Trophoblast cell (in vitro differentiated cells and primary cell): ENCODE results near the gene KIAA1328.

Source experiments
- DNase-seq, 2 donors: peaks; one replicate each; pipeline ENCODE4 v3.0.0-alpha.2; 2016
- H2AFZ ChIP-seq: 2 replicates; pipeline ENCODE4 v1.6.1; 2013; ENCODE audit warnings: low read length, moderate library complexity, mild to moderate bottlenecking; ENCODE audit not compliant: insufficient read depth, poor library complexity
- H2AK5ac ChIP-seq: 2 replicates; pipeline ENCODE4 v1.6.1; 2013; ENCODE audit warnings: mild to moderate bottlenecking, low read length
- H2BK120ac ChIP-seq: 2 replicates; pipeline ENCODE4 v1.6.1; 2013; ENCODE audit warnings: low read length, mild to moderate bottlenecking, moderate library complexity; ENCODE audit not compliant: insufficient read depth, poor library complexity
- H2BK12ac ChIP-seq: 2 replicates; pipeline ENCODE4 v1.6.1; 2013; ENCODE audit warnings: mild to moderate bottlenecking, low read length, moderate library complexity
- H2BK5ac ChIP-seq: 2 replicates; pipeline ENCODE4 v1.6.1; 2013; ENCODE audit warnings: low read length, low read depth, moderate library complexity, mild to moderate bottlenecking; ENCODE audit not compliant: poor library complexity
- H3K14ac ChIP-seq: 2 replicates; pipeline ENCODE4 v1.6.1; 2013; ENCODE audit warnings: mild to moderate bottlenecking, low read length
- H3K18ac ChIP-seq: 2 replicates; pipeline ENCODE4 v1.6.1; 2013; ENCODE audit warnings: mild to moderate bottlenecking, low read length
- H3K23ac ChIP-seq: 2 replicates; pipeline ENCODE4 v1.6.1; 2013; ENCODE audit warnings: low read length
- H3K27ac ChIP-seq: 2 replicates; pipeline ENCODE4 v1.5.1; 2013; ENCODE audit warnings: low read depth, mild to moderate bottlenecking, inconsistent platforms, low read length, moderate library complexity
- H3K27me3 ChIP-seq: 2 replicates; pipeline ENCODE4 v1.6.1; 2013; ENCODE audit warnings: inconsistent platforms, mild to moderate bottlenecking, low read length, moderate library complexity; ENCODE audit not compliant: insufficient read depth
- H3K36me3 ChIP-seq, 2 experiments: 1 replicate in 1 of 2; 2 replicates in 1 of 2; pipeline ENCODE4 v1.6.1; 2013; ENCODE audit warnings: low read length in 2 of 2, mild to moderate bottlenecking in 2 of 2, moderate library complexity in 1 of 2; ENCODE audit not compliant: insufficient read depth in 2 of 2, control insufficient read depth in 1 of 2
- H3K4ac ChIP-seq: 2 replicates; pipeline ENCODE4 v1.6.1; 2013; ENCODE audit warnings: low read depth, mild to moderate bottlenecking, low read length, moderate library complexity
- H3K4me1 ChIP-seq, 2 experiments: 1 replicate in 1 of 2; 2 replicates in 1 of 2; pipeline ENCODE4 v1.6.1; 2013; ENCODE audit warnings: low read length in 2 of 2, mild to moderate bottlenecking in 2 of 2, moderate library complexity in 1 of 2; ENCODE audit not compliant: insufficient read depth in 2 of 2, control insufficient read depth in 1 of 2
- H3K4me2 ChIP-seq: 2 replicates; pipeline ENCODE4 v1.6.1; 2013; ENCODE audit warnings: inconsistent platforms, mild to moderate bottlenecking, low read length, moderate library complexity
- H3K4me3 ChIP-seq: 2 replicates; pipeline ENCODE4 v1.5.1; 2013; ENCODE audit warnings: mild to moderate bottlenecking, low read depth, low read length, inconsistent platforms
- H3K79me1 ChIP-seq: one replicate; pipeline ENCODE4 v1.6.1; 2013; ENCODE audit warnings: low read length
- H3K79me2 ChIP-seq: 2 replicates; pipeline ENCODE4 v1.6.1; 2013; ENCODE audit warnings: low read length, mild to moderate bottlenecking; ENCODE audit not compliant: control insufficient read depth, insufficient read depth, poor library complexity
- H3K9ac ChIP-seq: 2 replicates; pipeline ENCODE4 v1.6.1; 2013; ENCODE audit warnings: mild to moderate bottlenecking, low read length
- H3K9me3 ChIP-seq: 2 replicates; pipeline ENCODE4 v1.6.1; 2013; ENCODE audit warnings: low read depth, mild to moderate bottlenecking, control low read depth, inconsistent platforms, low read length; ENCODE audit not compliant: insufficient read depth
- H4K12ac ChIP-seq: 2 replicates; pipeline ENCODE4 v1.6.1; 2013; ENCODE audit warnings: low read depth, mild to moderate bottlenecking, low read length, moderate library complexity
- H4K8ac ChIP-seq: 2 replicates; pipeline ENCODE4 v1.6.1; 2013; ENCODE audit warnings: low read depth, mild to moderate bottlenecking, low read length, moderate library complexity
- H4K91ac ChIP-seq: one replicate; pipeline ENCODE4 v1.6.1; 2013; ENCODE audit warnings: low read depth, mild to moderate bottlenecking, low read length, moderate library complexity
- WGBS: extraction: QIAGEN DNeasy Blood & Tissue Kit; methylation state at CpG from one replicate; pipeline ENCODE4 v1.1.7; 2013; ENCODE audit warnings: missing lambda C conversion rate; ENCODE audit not compliant: insufficient read length, insufficient coverage; ENCODE audit errors: extremely low coverage; 5-methylcytosine and 5-hydroxymethylcytosine counted together

Gene KIAA1328

GRCh38 chr18:37235583-37235982 is 406.7 kb downstream of the KIAA1328 start:
- no CpG with 5 or more reads among the region's 2 CpGs for WGBS
- H3K18ac ChIP-seq, result no peak overlapping the region
- H2BK120ac ChIP-seq, result no peak overlapping the region

GRCh38 chr18:37238282-37239108 is 409.6 kb downstream of the KIAA1328 start:
- Histone ChIP-seq H3K9ac (no peak overlapping the region), H2AK5ac (no peak overlapping the region), H3K9me3 (peaks cover 2% of the 10 kb centered on the region), H3K23ac (no peak overlapping the region), H2AFZ (no peak overlapping the region), H3K27me3 (no peaks in the 10 kb centered on the region), H3K4me2 (no peak overlapping the region), H4K8ac (no peak overlapping the region), H3K4me1 (no peaks in the 10 kb centered on the region), H3K79me2 (no peaks in the 10 kb centered on the region), H3K4ac (no peak overlapping the region), H3K36me3 (no peaks in the 10 kb centered on the region), H4K91ac (no peak overlapping the region), H3K4me3 (no peak overlapping the region), H3K27ac (no peak overlapping the region), H3K18ac (no peak overlapping the region), H2BK5ac (no peak overlapping the region), H4K12ac (no peak overlapping the region), H3K14ac (no peak overlapping the region), H2BK12ac (no peak overlapping the region), H2BK120ac (no peak overlapping the region), H3K79me1 (no peaks in the 10 kb centered on the region)
- no peak for DNase-seq
- WGBS, result no CpG with 5 or more reads among the region's 6 CpGs

More at GRCh38 chr18:37235583-37235982, 406.7 kb downstream of the KIAA1328 start:
- no peak overlapping the region for H3K4ac ChIP-seq
- H3K27me3 ChIP-seq, result no peaks in the 10 kb centered on the region
- no peaks in the 10 kb centered on the region for H3K79me1 ChIP-seq
- H4K12ac ChIP-seq, result no peak overlapping the region
- H4K8ac ChIP-seq, result no peak overlapping the region
- H3K4me3 ChIP-seq, result no peak overlapping the region
- H3K14ac ChIP-seq, result no peak overlapping the region
- no peak overlapping the region for H2AFZ ChIP-seq
- peaks cover 2% of the 10 kb centered on the region for H3K9me3 ChIP-seq
- H3K9ac ChIP-seq, result no peak overlapping the region
- H3K27ac ChIP-seq, result no peak overlapping the region
- no peak overlapping the region for H2BK5ac ChIP-seq
- no peaks in the 10 kb centered on the region for H3K79me2 ChIP-seq
- H3K23ac ChIP-seq, result no peak overlapping the region
- DNase-seq, result no peak
- no peak overlapping the region for H3K4me2 ChIP-seq
- no peaks in the 10 kb centered on the region for H3K4me1 ChIP-seq
- H4K91ac ChIP-seq, result no peak overlapping the region
- no peaks in the 10 kb centered on the region for H3K36me3 ChIP-seq
- no peak overlapping the region for H2BK12ac ChIP-seq
- H2AK5ac ChIP-seq, result no peak overlapping the region

DNA sequence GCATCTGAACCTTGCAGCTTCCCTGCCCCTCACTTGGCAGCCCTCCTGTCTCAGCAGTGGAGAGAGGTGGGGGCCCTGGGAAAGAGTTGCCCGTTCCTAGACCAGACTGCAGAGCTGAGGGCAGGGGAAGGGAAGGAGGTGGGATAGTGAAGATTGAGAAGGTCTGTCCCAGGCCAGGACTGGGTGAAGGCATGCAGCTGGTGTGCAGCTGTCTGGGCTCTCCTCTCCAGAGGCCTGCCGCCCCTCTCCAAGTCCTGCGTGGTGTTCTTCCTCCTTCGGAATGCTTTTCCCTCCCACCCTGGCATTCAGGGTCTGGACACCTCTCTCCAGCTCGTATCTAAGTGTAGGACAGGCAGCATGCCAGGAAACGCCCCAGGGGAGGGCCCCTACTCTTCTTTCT is 413.2 kb downstream of the KIAA1328 start:
- no peak overlapping the region for H2AFZ ChIP-seq
- H3K4me3 ChIP-seq, result no peak overlapping the region
- H3K23ac ChIP-seq, result no peak overlapping the region
- no peak overlapping the region for H2AK5ac ChIP-seq
- H3K14ac ChIP-seq, result no peak overlapping the region
- no CpG with 5 or more reads among the region's 6 CpGs for WGBS
- H3K27me3 ChIP-seq, result no peaks in the 10 kb centered on the region
- H3K79me1 ChIP-seq, result no peaks in the 10 kb centered on the region
- no peak overlapping the region for H2BK12ac ChIP-seq
- H2BK120ac ChIP-seq, result no peak overlapping the region
- H4K12ac ChIP-seq, result no peak overlapping the region
- H2BK5ac ChIP-seq, result no peak overlapping the region
- no peak overlapping the region for H4K8ac ChIP-seq
- DNase-seq, result no peak
- no peak overlapping the region for H3K18ac ChIP-seq
- no peak overlapping the region for H3K4me2 ChIP-seq
- no peaks in the 10 kb centered on the region for H3K4me1 ChIP-seq
- H3K4ac ChIP-seq, result no peak overlapping the region
- H3K36me3 ChIP-seq, result no peaks in the 10 kb centered on the region
- H3K79me2 ChIP-seq, result no peaks in the 10 kb centered on the region
- no peak overlapping the region for H4K91ac ChIP-seq
- H3K9ac ChIP-seq, result no peak overlapping the region
- no peak overlapping the region for H3K27ac ChIP-seq
- no peaks in the 10 kb centered on the region for H3K9me3 ChIP-seq

DNA sequence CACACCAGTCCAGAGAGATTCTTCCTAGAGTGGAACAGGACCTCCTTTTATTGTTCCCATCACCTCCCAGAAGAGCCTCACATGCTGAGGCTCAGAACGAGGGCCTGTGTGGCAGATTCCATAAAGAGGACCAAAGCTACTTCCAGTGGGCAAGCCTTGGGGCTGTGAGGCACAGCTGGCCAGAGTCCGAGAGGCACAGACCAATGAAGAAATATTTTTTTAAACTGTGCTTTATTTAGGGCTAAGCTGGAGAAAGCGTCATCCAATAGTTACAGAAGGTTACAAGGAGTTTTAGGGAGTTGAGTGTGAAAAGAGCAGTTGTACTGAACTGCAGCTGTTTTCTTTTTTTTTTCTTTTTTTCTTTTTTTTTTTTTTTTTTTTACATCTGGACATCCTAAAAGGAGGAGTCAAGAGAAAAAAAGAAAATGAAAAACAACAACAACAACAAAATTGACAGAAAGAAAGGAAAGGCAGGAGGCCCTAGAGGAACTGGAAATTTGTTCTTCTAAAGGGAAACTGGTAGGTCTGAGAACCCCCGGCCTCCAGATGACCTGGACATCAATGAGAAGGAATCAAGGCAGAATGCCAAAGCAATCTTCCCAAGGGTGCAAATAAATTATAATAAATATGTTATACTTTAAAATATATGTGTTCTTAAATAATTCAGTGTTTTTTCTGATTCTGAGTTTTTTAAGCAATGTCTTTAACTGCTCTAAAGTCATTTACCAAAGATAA is 414.1 kb downstream of the KIAA1328 start:
- H4K91ac ChIP-seq, result no peak overlapping the region
- H4K8ac ChIP-seq, result no peak overlapping the region
- no peaks in the 10 kb centered on the region for H3K79me2 ChIP-seq
- H3K36me3 ChIP-seq, result no peaks in the 10 kb centered on the region
- no peak overlapping the region for H2AK5ac ChIP-seq
- no peak overlapping the region for H2BK12ac ChIP-seq
- H2AFZ ChIP-seq, result no peak overlapping the region
- DNase-seq, result no peak
- H3K23ac ChIP-seq, result no peak overlapping the region
- no peak overlapping the region for H3K4ac ChIP-seq
- no CpG with 5 or more reads among the region's 4 CpGs for WGBS
- H3K4me1 ChIP-seq, result no peaks in the 10 kb centered on the region
- H3K79me1 ChIP-seq, result no peaks in the 10 kb centered on the region
- H3K9me3 ChIP-seq, result no peaks in the 10 kb centered on the region
- H3K27me3 ChIP-seq, result no peaks in the 10 kb centered on the region
- no peak overlapping the region for H3K9ac ChIP-seq
- no peak overlapping the region for H3K4me3 ChIP-seq
- H2BK5ac ChIP-seq, result no peak overlapping the region
- H3K14ac ChIP-seq, result no peak overlapping the region
- no peak overlapping the region for H3K18ac ChIP-seq
- no peak overlapping the region for H3K4me2 ChIP-seq
- no peak overlapping the region for H4K12ac ChIP-seq
- H3K27ac ChIP-seq, result no peak overlapping the region
- H2BK120ac ChIP-seq, result no peak overlapping the region
